DOHH2 (cell line): Measurements from ENCODE around the gene GFER.

Experiments used
- EZH2phosphoT487 ChIP-seq: fragments of 200-600 bp; sonication (generic); IDR thresholded peaks from 2 replicates; pipeline ENCODE4 v1.6.1; 2017; ENCODE audit warnings: borderline replicate concordance, mild to moderate bottlenecking, antibody characterized with exemption, low read length, moderate library complexity, mixed read lengths
- TF ChIP-seq, protein P1 (sequence below): fragments of 200-600 bp; sonication (generic); IDR thresholded peaks from one replicate; pipeline ENCODE4 v1.5.1; 2014; ENCODE audit warnings: antibody characterized with exemption, mild to moderate bottlenecking, low read depth, low read length; ENCODE audit not compliant: poor library complexity, severe bottlenecking

- TF ChIP-seq EZH2phosphoT487 = no peak
- TF ChIP-seq, protein P1, sequence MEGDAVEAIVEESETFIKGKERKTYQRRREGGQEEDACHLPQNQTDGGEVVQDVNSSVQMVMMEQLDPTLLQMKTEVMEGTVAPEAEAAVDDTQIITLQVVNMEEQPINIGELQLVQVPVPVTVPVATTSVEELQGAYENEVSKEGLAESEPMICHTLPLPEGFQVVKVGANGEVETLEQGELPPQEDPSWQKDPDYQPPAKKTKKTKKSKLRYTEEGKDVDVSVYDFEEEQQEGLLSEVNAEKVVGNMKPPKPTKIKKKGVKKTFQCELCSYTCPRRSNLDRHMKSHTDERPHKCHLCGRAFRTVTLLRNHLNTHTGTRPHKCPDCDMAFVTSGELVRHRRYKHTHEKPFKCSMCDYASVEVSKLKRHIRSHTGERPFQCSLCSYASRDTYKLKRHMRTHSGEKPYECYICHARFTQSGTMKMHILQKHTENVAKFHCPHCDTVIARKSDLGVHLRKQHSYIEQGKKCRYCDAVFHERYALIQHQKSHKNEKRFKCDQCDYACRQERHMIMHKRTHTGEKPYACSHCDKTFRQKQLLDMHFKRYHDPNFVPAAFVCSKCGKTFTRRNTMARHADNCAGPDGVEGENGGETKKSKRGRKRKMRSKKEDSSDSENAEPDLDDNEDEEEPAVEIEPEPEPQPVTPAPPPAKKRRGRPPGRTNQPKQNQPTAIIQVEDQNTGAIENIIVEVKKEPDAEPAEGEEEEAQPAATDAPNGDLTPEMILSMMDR = no peak
Measured at GRCh38 chr16:2034696-2035430, 50.9 kb downstream of the GFER start.
